Endothelial cell of umbilical vein (primary cell): ENCODE results near the gene RAP2A. TPM values are rescaled to one million over a fixed set of nuclear protein-coding genes. Genes with fewer than 3 reads are reported as not detected.

ENCODE experiments used
- BruUV-seq: library from RNA; stranded (reverse); fragments of 400-500 nt; replicated peaks from 2 replicates; lab custom pipeline; 2021; lab: Mats Ljungman, UMichigan
- CTCF ChIA-PET: fragments of 300-600, 350-600 bp; sonication (Branson Sonifier 250); formaldehyde crosslinking; loops from one replicate; lab custom pipeline; 2021; ENCODE audit warnings: antibody characterized with exemption, inconsistent platforms; lab: Charles Lee
- POLR2A ChIA-PET: fragments of 300-600, 350-600 bp; sonication (Branson Sonifier 250); formaldehyde crosslinking; loops from one replicate; lab custom pipeline; 2021; ENCODE audit warnings: antibody characterized with exemption, inconsistent platforms; lab: Charles Lee
- DNase-seq: peaks from one replicate; pipeline ENCODE4 v3.0.0-alpha.2; 2011; ENCODE audit warnings: low read depth, low spot score
- FAIRE-seq: peaks from 2 replicates; lab custom pipeline; 2011; peaks lifted over from hg19 to GRCh38; lab: Jason Lieb, UNC
- H2AFZ ChIP-seq: 2 replicates; pipeline ENCODE4 v1.6.0; 2012; ENCODE audit warnings: low read depth, low read length, control low read depth, inconsistent platforms
- H3K27ac ChIP-seq: 2 replicates; pipeline ENCODE4 v1.5.1; 2011; ENCODE audit warnings: low read depth, mild to moderate bottlenecking, control low read depth, low read length, moderate library complexity; ENCODE audit not compliant: insufficient read depth
- H3K27me3 ChIP-seq, 2 experiments: 2 replicates each; pipeline versions ENCODE4 v1.6.0 to v1.6.1; 2011; ENCODE audit warnings: low read length in 2 of 2, mixed read lengths in 1 of 2; ENCODE audit not compliant: control insufficient read depth in 2 of 2, insufficient read depth in 2 of 2
- H3K36me3 ChIP-seq, 2 experiments: 2 replicates in 1 of 2; 3 replicates in 1 of 2; pipeline ENCODE4 v1.5.1; 2011; ENCODE audit warnings: low read length in 2 of 2, mild to moderate bottlenecking in 1 of 2, moderate library complexity in 1 of 2; ENCODE audit not compliant: control insufficient read depth in 2 of 2, insufficient read depth in 2 of 2; ENCODE audit errors: extremely low read depth in 1 of 2
- H3K4me1 ChIP-seq: 3 replicates; pipeline ENCODE4 v1.5.1; 2011; ENCODE audit warnings: mild to moderate bottlenecking, low read length; ENCODE audit not compliant: control insufficient read depth, insufficient read depth; ENCODE audit errors: extremely low read depth
- H3K4me2 ChIP-seq: 2 replicates; pipeline ENCODE4 v1.6.1; 2011; ENCODE audit warnings: low read length, control low read depth, mixed read lengths; ENCODE audit not compliant: insufficient read depth
- H3K4me3 ChIP-seq, 3 experiments: fragments of 200-600 bp in 1 of 3; sonication (generic), shearing (Covaris generic) in 1 of 3; replicated peaks in 1 of 3; 2 replicates each; pipeline ENCODE4 v1.5.1; 2011 to 2016; ENCODE audit warnings: control low read depth in 3 of 3, low read length in 3 of 3, mild to moderate bottlenecking in 2 of 3, inconsistent platforms in 1 of 3, low read depth in 1 of 3, moderate library complexity in 1 of 3; ENCODE audit not compliant: insufficient read depth in 1 of 3
- H3K79me2 ChIP-seq: 2 replicates; pipeline ENCODE4 v1.6.0; 2012; ENCODE audit warnings: low read length, inconsistent platforms; ENCODE audit not compliant: control insufficient read depth, insufficient read depth
- H3K9ac ChIP-seq: replicated peaks from 2 replicates; pipeline ENCODE3; 2011; ENCODE audit warnings: low read length, control low read depth; ENCODE audit not compliant: insufficient read depth; ENCODE audit errors: extremely low read depth
- H3K9me1 ChIP-seq: replicated peaks from 3 replicates; pipeline ENCODE4 v1.6.0; 2011; ENCODE audit warnings: mild to moderate bottlenecking, low read length; ENCODE audit not compliant: control insufficient read depth, insufficient read depth; ENCODE audit errors: extremely low read depth
- H3K9me3 ChIP-seq: replicated peaks from 2 replicates; pipeline ENCODE4 v1.5.1; 2012; ENCODE audit warnings: low read length, inconsistent platforms; ENCODE audit not compliant: control insufficient read depth, insufficient read depth
- H4K20me1 ChIP-seq: replicated peaks from 2 replicates; pipeline ENCODE3; 2011; ENCODE audit warnings: mild to moderate bottlenecking, low read length; ENCODE audit not compliant: control insufficient read depth, insufficient read depth; ENCODE audit errors: extremely low read depth
- EZH2 ChIP-seq: IDR thresholded peaks from 2 replicates; pipeline ENCODE4 v1.6.1; 2012; ENCODE audit warnings: borderline replicate concordance, low read depth, mild to moderate bottlenecking, moderate library complexity, low read length, inconsistent platforms; ENCODE audit not compliant: severe bottlenecking
- FOS ChIP-seq: IDR thresholded peaks from 2 replicates; pipeline ENCODE4 v1.6.1; 2011; ENCODE audit warnings: mild to moderate bottlenecking, low read length, moderate library complexity, borderline replicate concordance; ENCODE audit not compliant: insufficient read depth
- GATA2 ChIP-seq: IDR thresholded peaks from 2 replicates; pipeline ENCODE4 v1.7.0; 2011; ENCODE audit warnings: low read depth, mild to moderate bottlenecking, moderate library complexity, mixed read lengths, low read length; ENCODE audit not compliant: insufficient read length, insufficient read depth
- JUN ChIP-seq: IDR thresholded peaks from 2 replicates; pipeline ENCODE4 v1.6.1; 2011; ENCODE audit warnings: borderline replicate concordance, low read depth; ENCODE audit not compliant: insufficient read length, insufficient read depth
- MYC ChIP-seq: IDR thresholded peaks from one replicate; pipeline ENCODE4 v1.6.1; 2011; ENCODE audit warnings: mild to moderate bottlenecking, low read depth, low read length
- POLR2A ChIP-seq: IDR thresholded peaks from 2 replicates; pipeline ENCODE4 v1.6.1; 2012; ENCODE audit warnings: low read depth, mild to moderate bottlenecking, control low read depth, low read length
- POLR2AphosphoS5 ChIP-seq: IDR thresholded peaks from 2 replicates; pipeline ENCODE4 v1.6.1; 2012; ENCODE audit warnings: low read depth, mild to moderate bottlenecking, control low read depth, low read length, moderate library complexity; ENCODE audit not compliant: insufficient read depth
- dilution Hi-C: fragments of 300-500 bp; cut with MboI; formaldehyde crosslinking; loops from one replicate; pipeline ENCODE4 v1.15.0; 2019; ENCODE audit warnings: low sequenced_read_pairs; ENCODE audit not compliant: extremely low pct_ligation_motif_present
- intact Hi-C: fragments of 100-400 bp; cut with micrococcal nuclease; formaldehyde crosslinking; loops from one replicate; pipeline ENCODE4 v1.10.0; 2022
- polyA plus RNA-seq, 4 experiments: library from polyadenylated mRNA; depleted of rRNA in 3 of 4; stranded (reverse) in 3 of 4; unstranded in 1 of 4; fragments of >200 nt; gene quantifications; 2 replicates each; pipeline versions ENCODE4 v1.2.1 to v1.2.3, GENCODE V29; 2011 to 2012; ENCODE audit warnings: missing spikeins in 1 of 4
- total RNA-seq: library from RNA; stranded (reverse); gene quantifications from 2 replicates; pipeline ENCODE4 v1.2.3, GENCODE V29; 2021
- TF ChIP-seq, protein P1 (sequence below), 2 donors: IDR thresholded peaks; 1 replicate in 1 of 2; 2 replicates in 1 of 2; pipeline ENCODE4 v1.5.1; 2011; ENCODE audit warnings: low read length in 2 of 2, mild to moderate bottlenecking in 2 of 2, moderate library complexity in 2 of 2, control low read depth in 1 of 2, inconsistent platforms in 1 of 2, low read depth in 1 of 2; ENCODE audit not compliant: insufficient read depth in 1 of 2; ENCODE audit errors: extremely low read depth in 1 of 2
- TF ChIP-seq, protein P2 (sequence below): IDR thresholded peaks from 2 replicates; pipeline ENCODE4 v1.6.1; 2011; ENCODE audit not compliant: insufficient read depth, insufficient read length

The RAP2A gene
- total and polyA plus RNA-seq, 2 donors (not counting 3 experiments of a cell fraction or from before 2014, with no cell fraction given), result 7.8 to 44.4 TPM

GRCh38 chr13:97448503-97449251, 14.7 kb downstream of the RAP2A start:
- Histone ChIP-seq H3K9ac (no peak overlapping the region), H3K79me2 (peaks cover 47% of the 10 kb centered on the region), H2AFZ (no peak overlapping the region), H3K4me2 (no peak overlapping the region), H3K9me1 (no peaks in the 10 kb centered on the region), H3K4me3 (no peak overlapping the region), H3K36me3 (no peaks in the 10 kb centered on the region), H3K27ac (no peak overlapping the region), H3K9me3 (no peaks in the 10 kb centered on the region), H3K4me1 (no peaks in the 10 kb centered on the region), H3K27me3 (no peaks in the 10 kb centered on the region), H4K20me1 (peaks cover 4% of the 10 kb centered on the region)
- DNase-seq, result no peak
- intact Hi-C loops, result no loop called here
- no TSS peak for BruUV-seq
- dilution Hi-C loops, result no loop called here
- TF ChIP-seq JUN (no peak), GATA2 (no peak), FOS (no peak), MYC (no peak), EZH2 (no peak), POLR2AphosphoS5 (no peak), POLR2A (no peak)
- TF ChIP-seq, protein P1, sequence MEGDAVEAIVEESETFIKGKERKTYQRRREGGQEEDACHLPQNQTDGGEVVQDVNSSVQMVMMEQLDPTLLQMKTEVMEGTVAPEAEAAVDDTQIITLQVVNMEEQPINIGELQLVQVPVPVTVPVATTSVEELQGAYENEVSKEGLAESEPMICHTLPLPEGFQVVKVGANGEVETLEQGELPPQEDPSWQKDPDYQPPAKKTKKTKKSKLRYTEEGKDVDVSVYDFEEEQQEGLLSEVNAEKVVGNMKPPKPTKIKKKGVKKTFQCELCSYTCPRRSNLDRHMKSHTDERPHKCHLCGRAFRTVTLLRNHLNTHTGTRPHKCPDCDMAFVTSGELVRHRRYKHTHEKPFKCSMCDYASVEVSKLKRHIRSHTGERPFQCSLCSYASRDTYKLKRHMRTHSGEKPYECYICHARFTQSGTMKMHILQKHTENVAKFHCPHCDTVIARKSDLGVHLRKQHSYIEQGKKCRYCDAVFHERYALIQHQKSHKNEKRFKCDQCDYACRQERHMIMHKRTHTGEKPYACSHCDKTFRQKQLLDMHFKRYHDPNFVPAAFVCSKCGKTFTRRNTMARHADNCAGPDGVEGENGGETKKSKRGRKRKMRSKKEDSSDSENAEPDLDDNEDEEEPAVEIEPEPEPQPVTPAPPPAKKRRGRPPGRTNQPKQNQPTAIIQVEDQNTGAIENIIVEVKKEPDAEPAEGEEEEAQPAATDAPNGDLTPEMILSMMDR (IDR thresholded peaks at IDR 0.05; ENCODE audit: extremely low read depth in 1 of 2, insufficient read depth in 1 of 2, low read depth in 1 of 2, low read length in 2 of 2), result no peak
- TF ChIP-seq, protein P2, sequence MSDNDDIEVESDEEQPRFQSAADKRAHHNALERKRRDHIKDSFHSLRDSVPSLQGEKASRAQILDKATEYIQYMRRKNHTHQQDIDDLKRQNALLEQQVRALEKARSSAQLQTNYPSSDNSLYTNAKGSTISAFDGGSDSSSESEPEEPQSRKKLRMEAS, result no peak
- ChIA-PET CTCF (interaction anchor here (1.6 kb wide), 1 partner anchor 430 kb away, joined by 3 read pairs; no protein-coding TSS in a partner anchor), POLR2A (no interaction called here)
- FAIRE-seq, result no peak
